Body of pancreas (tissue), 4 donors: ENCODE results near the gene TCF7L1. TPM values are rescaled to one million over a fixed set of nuclear protein-coding genes. Genes with fewer than 3 reads are reported as not detected.

Experiments used
- ATAC-seq: fragments of 150-250 bp; one replicate; pipeline ENCODE4 v1.9.1; 2016
- DNase-seq, 4 donors: peaks; one replicate each; pipeline ENCODE4 v3.0.0-alpha.2; 2019
- H3K27ac ChIP-seq, 4 donors: fragments of 200-600 bp; sonication (generic); 1 replicate in 3 of 4; 2 replicates in 1 of 4; pipeline versions ENCODE4 v1.5.1 to v1.6.1; 2016 to 2019; ENCODE audit warnings: mild to moderate bottlenecking in 1 of 4, mixed read lengths in 1 of 4, moderate library complexity in 1 of 4
- H3K27me3 ChIP-seq, 2 donors: fragments of 200-600 bp; sonication (generic); one replicate each; pipeline ENCODE4 v1.6.0; 2016; ENCODE audit warnings: mild to moderate bottlenecking in 1 of 2
- H3K36me3 ChIP-seq, 2 donors: fragments of 200-600 bp; sonication (generic); replicated peaks in 1 of 2; 2 replicates each; pipeline ENCODE4 v1.5.1; 2016; ENCODE audit warnings: low read depth in 2 of 2; ENCODE audit not compliant: insufficient read depth in 1 of 2
- H3K4me1 ChIP-seq: fragments of 200-600 bp; sonication (generic); one replicate; pipeline ENCODE4 v1.6.0; 2016
- H3K4me3 ChIP-seq, 2 donors: fragments of 200-600 bp; sonication (generic); 1 replicate in 1 of 2; 2 replicates in 1 of 2; pipeline ENCODE4 v1.5.1; 2016 to 2019
- H3K9me3 ChIP-seq, 3 donors: fragments of 200-600 bp; sonication (generic); 1 replicate in 2 of 3; 2 replicates in 1 of 3; pipeline ENCODE4 v1.5.1; 2016
- CTCF ChIP-seq, 7 experiments: fragments of 450-650 bp in 4 of 7; fragments of 200-600 bp in 3 of 7; sonication (generic) in 3 of 7; IDR thresholded peaks; one replicate each; pipeline ENCODE4 v1.5.1; 2016 to 2019; ENCODE audit warnings: antibody characterized with exemption in 7 of 7
- POLR2A ChIP-seq, 3 donors: fragments of 450-650 bp; IDR thresholded peaks; one replicate each; pipeline ENCODE4 v1.6.1; 2016; ENCODE audit warnings: antibody characterized with exemption in 3 of 3, mild to moderate bottlenecking in 2 of 3
- WGBS, 2 donors: methylation state at CpG; one replicate each; pipeline ENCODE4 v1.1.5; 2017; 5-methylcytosine and 5-hydroxymethylcytosine counted together
- intact Hi-C: fragments of 100-400 bp; cut with DNase I; formaldehyde crosslinking; loops from one replicate; pipeline ENCODE4 v1.15.1; 2023
- total RNA-seq, 2 donors: library from RNA; depleted of rRNA; stranded (reverse); fragments of >200 nt; gene quantifications; one replicate each; pipeline ENCODE4 v1.1.0, GENCODE V29; 2016

The TCF7L1 gene
- total RNA-seq, 2 donors from 2014 or later: 2.1 to 4.3 TPM

DNA sequence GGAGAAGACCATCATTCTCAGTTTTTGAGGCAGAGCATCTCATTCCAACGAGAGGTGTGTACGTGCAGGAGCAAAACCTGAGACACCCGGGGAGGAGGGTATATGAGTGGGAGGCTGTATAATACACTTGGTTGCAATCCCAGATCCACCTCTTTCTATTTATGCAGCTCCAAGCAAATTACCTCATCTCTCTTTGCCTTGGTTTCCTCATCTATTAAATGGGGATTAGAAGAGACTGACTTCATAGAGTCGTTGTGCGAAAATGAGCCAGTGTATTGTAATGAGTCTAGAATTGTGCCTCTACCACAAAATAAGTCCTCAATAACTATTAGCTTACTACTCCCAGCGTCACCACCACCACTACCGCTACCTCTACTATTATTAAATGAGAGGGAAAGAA is 154.5 kb downstream of the TCF7L1 start:
- Histone ChIP-seq H3K4me3 (no peak overlapping the region), H3K4me1 (no peaks in the 10 kb centered on the region), H3K27ac (no peak overlapping the region), H3K27me3 (no peaks in the 10 kb centered on the region), H3K36me3 (no peaks in the 10 kb centered on the region), H3K9me3 (no peaks in the 10 kb centered on the region)
- ATAC-seq: no peak
- 84 to 88% methylated on average over 7 of the region's 7 CpGs for WGBS, 2 donors
- DNase-seq: no peak
- TF ChIP-seq CTCF (IDR thresholded peaks at IDR 0.05) (no peak), POLR2A (IDR thresholded peaks at IDR 0.05) (no peak)
- intact Hi-C loops: loop anchor here (5.0 to 10.0 kb wide), 3 partner anchors 155 to 373 kb away; partner anchors contain the start of gene TCF7L1

GRCh38 chr2:85288244-85288725 is 155.1 kb downstream of the TCF7L1 start:
- Histone ChIP-seq H3K36me3 (no peaks in the 10 kb centered on the region), H3K27ac (no peak overlapping the region), H3K4me3 (no peak overlapping the region), H3K4me1 (no peaks in the 10 kb centered on the region), H3K9me3 (no peaks in the 10 kb centered on the region), H3K27me3 (no peaks in the 10 kb centered on the region)
- 75 to 76% methylated on average over 10 of the region's 10 CpGs for WGBS, 2 donors
- intact Hi-C loops: loop anchor here (5.0 to 10.0 kb wide), 3 partner anchors 156 to 373 kb away; partner anchors contain the start of gene TCF7L1
- TF ChIP-seq CTCF (IDR thresholded peaks at IDR 0.05) (no peak), POLR2A (IDR thresholded peaks at IDR 0.05) (no peak)
- DNase-seq (no peak), ATAC-seq (no peak)

DNA sequence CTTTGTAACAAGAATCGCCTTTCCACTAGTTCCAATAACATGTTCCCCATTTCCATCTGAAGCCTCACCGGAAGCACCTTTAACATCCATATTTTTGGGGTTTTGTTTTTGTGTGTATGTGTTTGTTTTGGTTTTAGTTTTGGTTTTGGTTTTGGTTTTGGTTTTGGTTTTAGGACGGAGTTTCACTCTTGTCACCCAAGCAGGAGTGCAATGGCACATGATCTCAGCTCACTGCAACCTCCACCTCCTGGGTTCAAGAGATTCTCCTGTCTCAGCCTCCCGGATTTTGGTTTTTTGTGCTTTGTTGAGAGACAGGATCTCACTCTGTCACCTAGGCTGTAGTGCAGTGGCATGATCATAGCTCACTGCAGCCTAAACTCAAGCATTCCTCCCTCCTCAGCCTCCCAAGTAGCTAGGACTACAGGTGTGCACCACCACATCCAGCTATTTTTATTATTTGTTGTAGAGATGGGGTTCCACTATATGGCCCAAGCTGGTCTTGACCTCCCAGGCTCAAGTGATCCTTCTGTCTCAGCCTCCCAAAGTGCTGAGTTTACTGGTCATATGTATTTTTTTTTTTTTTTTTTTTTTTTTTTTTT is 158.3 kb downstream of the TCF7L1 start:
- H3K36me3 ChIP-seq: no peaks in the 10 kb centered on the region
- H3K27me3 ChIP-seq: no peaks in the 10 kb centered on the region
- no peaks in the 10 kb centered on the region for H3K4me1 ChIP-seq
- intact Hi-C loops: no loop called here
- WGBS, 2 donors: 73 to 83% methylated on average over 4 of the region's 4 CpGs
- no peak for ATAC-seq
- DNase-seq: no peak
- no peaks in the 10 kb centered on the region for H3K9me3 ChIP-seq
- no peak overlapping the region for H3K27ac ChIP-seq
- H3K4me3 ChIP-seq: no peak overlapping the region
- TF ChIP-seq CTCF (IDR thresholded peaks at IDR 0.05): no peak
- no peak for TF ChIP-seq POLR2A (IDR thresholded peaks at IDR 0.05)

DNA sequence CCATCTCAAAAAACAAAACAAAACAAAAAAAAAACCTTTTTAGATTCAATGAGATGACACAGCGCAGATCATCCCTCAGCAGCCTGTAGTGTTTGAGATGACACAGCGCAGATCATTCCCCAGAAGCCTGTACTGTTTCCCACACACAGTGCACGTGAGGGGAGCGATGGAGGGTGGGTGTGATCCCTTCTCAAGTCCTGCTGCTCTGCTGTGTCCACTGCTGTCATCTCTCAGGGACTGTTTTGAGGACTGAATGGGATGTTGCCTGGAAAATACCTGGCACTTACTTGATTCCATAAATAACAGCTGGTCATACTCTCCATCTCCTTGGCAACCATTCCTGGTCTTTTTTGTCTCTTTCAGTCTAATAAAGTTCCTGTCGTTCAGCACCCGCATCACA is 168.9 kb downstream of the TCF7L1 start:
- ATAC-seq: no peak
- 86% methylated on average over 6 of the region's 6 CpGs for WGBS, 2 donors
- intact Hi-C loops: no loop called here
- H3K9me3 ChIP-seq: no peaks in the 10 kb centered on the region
- H3K4me3 ChIP-seq: no peak overlapping the region
- TF ChIP-seq CTCF (IDR thresholded peaks at IDR 0.05) (no peak), POLR2A (IDR thresholded peaks at IDR 0.05) (no peak)
- H3K4me1 ChIP-seq: no peaks in the 10 kb centered on the region
- DNase-seq: no peak
- H3K27ac ChIP-seq: no peak overlapping the region
- no peaks in the 10 kb centered on the region for H3K27me3 ChIP-seq
- H3K36me3 ChIP-seq: no peaks in the 10 kb centered on the region
